ENCODE measurements around the gene GTF2F1. TPM values are rescaled to one million over a fixed set of nuclear protein-coding genes. Genes with fewer than 3 reads are reported as not detected.

GTF2F1 gene
- total and polyA plus RNA-seq, 5 donors, result 30.8 to 39.8 (median 33.8) TPM

GRCh38 chr19:6427131-6427530, 34.2 kb upstream of the GTF2F1 start:
- peaks cover 5% of the 10 kb centered on the region for H3K4me1 ChIP-seq (ENCODE audit: control insufficient read depth, insufficient read depth, low read length)
- no peak overlapping the region for H3K27ac ChIP-seq (ENCODE audit: low read length)
- no peak overlapping the region for H3K4me3 ChIP-seq (ENCODE audit: low read length)
- WGBS, result 97% methylated on average over 18 of the region's 18 CpGs
- DNase-seq (peak in 1 of 3 donors; percentile 51), ATAC-seq (no peak)
- intact Hi-C loops (cut with DNase I), result no loop called here
- H3K27me3 ChIP-seq (ENCODE audit: control insufficient read depth, insufficient read depth), result no peaks in the 10 kb centered on the region
- no peaks in the 10 kb centered on the region for H3K9me3 ChIP-seq (ENCODE audit: control insufficient read depth, low read length)

- 92% methylated on average over 21 of the region's 21 CpGs for WGBS
- Histone ChIP-seq H3K27me3 (ENCODE audit: control insufficient read depth, insufficient read depth) (no peaks in the 10 kb centered on the region), H3K9me3 (ENCODE audit: control insufficient read depth, low read length) (no peaks in the 10 kb centered on the region), H3K4me1 (ENCODE audit: control insufficient read depth, insufficient read depth, low read length) (peaks cover 5% of the 10 kb centered on the region), H3K4me3 (ENCODE audit: low read length) (no peak overlapping the region), H3K27ac (ENCODE audit: low read length) (peak overlapping the region; percentile 48)
- intact Hi-C loops (cut with DNase I), result no loop called here
- DNase-seq (peak in 2 of 3 donors; percentile 25 to 61), ATAC-seq (no peak)
These were observed 33.0 kb upstream of the GTF2F1 start for GRCh38 chr19:6425732-6426620.

- peaks cover 5% of the 10 kb centered on the region for H3K4me1 ChIP-seq (ENCODE audit: control insufficient read depth, insufficient read depth, low read length)
- H3K27me3 ChIP-seq (ENCODE audit: control insufficient read depth, insufficient read depth), result no peaks in the 10 kb centered on the region
- DNase-seq (peak; percentile 100), ATAC-seq (peak; percentile 96)
- H3K4me3 ChIP-seq (ENCODE audit: low read length), result no peak overlapping the region
- peak overlapping the region; percentile 48 for H3K27ac ChIP-seq (ENCODE audit: low read length)
- intact Hi-C loops (cut with DNase I), result no loop called here
- 4% methylated on average over 43 of the region's 43 CpGs for WGBS
- no peaks in the 10 kb centered on the region for H3K9me3 ChIP-seq (ENCODE audit: control insufficient read depth, low read length)
These were observed 32.2 kb upstream of the GTF2F1 start for GRCh38 chr19:6424939-6425731.

- Histone ChIP-seq H3K27me3 (ENCODE audit: control insufficient read depth, insufficient read depth) (no peaks in the 10 kb centered on the region), H3K9me3 (ENCODE audit: control insufficient read depth, low read length) (no peaks in the 10 kb centered on the region), H3K27ac (ENCODE audit: low read length) (peak within 1 kb of the TSS; percentile 48), H3K4me1 (ENCODE audit: control insufficient read depth, insufficient read depth, low read length) (peaks cover 5% of the 10 kb centered on the region), H3K4me3 (ENCODE audit: low read length) (peak within 1 kb of the TSS; percentile 99)
- intact Hi-C loops (cut with DNase I), result no loop called here
- under 1% methylated on average over 109 of the region's 114 CpGs for whole genome bisulfite sequencing
- no peak for ATAC-seq
- DNase-seq, result peak; percentile 29 to 77 (median 66)
These were observed 31.4 kb upstream of the GTF2F1 start, which contains the start of gene KHSRP for GRCh38 chr19:6424195-6424938. Gene KHSRP, minus strand, starts transcription at chr19:6424811. Its CDS starts 110 bp downstream, at chr19:6424701.

GRCh38 chr19:6423499-6424194, 30.7 kb upstream of the GTF2F1 start:
- peak overlapping the region; percentile 37 for H3K27ac ChIP-seq (ENCODE audit: low read length)
- DNase-seq, result peak in 2 of 3 donors; percentile 49 to 71
- no peaks in the 10 kb centered on the region for H3K9me3 ChIP-seq (ENCODE audit: control insufficient read depth, low read length)
- H3K4me1 ChIP-seq (ENCODE audit: control insufficient read depth, insufficient read depth, low read length), result peaks cover 5% of the 10 kb centered on the region
- WGBS, result under 1% methylated on average over 20 of the region's 20 CpGs
- ATAC-seq, result peak in 1 of 2 donors; percentile 1
- intact Hi-C loops (cut with DNase I), result no loop called here
- no peaks in the 10 kb centered on the region for H3K27me3 ChIP-seq (ENCODE audit: control insufficient read depth, insufficient read depth)
- H3K4me3 ChIP-seq (ENCODE audit: low read length), result peak overlapping the region; percentile 99

GRCh38 chr19:6421075-6422014, 28.4 kb upstream of the GTF2F1 start:
- WGBS, result 74% methylated on average over 20 of the region's 20 CpGs
- Histone ChIP-seq H3K4me1 (ENCODE audit: control insufficient read depth, insufficient read depth, low read length) (peaks cover 5% of the 10 kb centered on the region), H3K9me3 (ENCODE audit: control insufficient read depth, low read length) (no peaks in the 10 kb centered on the region), H3K4me3 (ENCODE audit: low read length) (no peak overlapping the region), H3K27me3 (ENCODE audit: control insufficient read depth, insufficient read depth) (no peaks in the 10 kb centered on the region), H3K27ac (ENCODE audit: low read length) (no peak overlapping the region)
- ATAC-seq (no peak), DNase-seq (peak in 1 of 3 donors; percentile 40)
- intact Hi-C loops (cut with DNase I), result no loop called here

- Histone ChIP-seq H3K27ac (ENCODE audit: low read length) (no peak overlapping the region), H3K4me3 (ENCODE audit: low read length) (no peak overlapping the region), H3K27me3 (ENCODE audit: control insufficient read depth, insufficient read depth) (no peaks in the 10 kb centered on the region), H3K9me3 (ENCODE audit: control insufficient read depth, low read length) (no peaks in the 10 kb centered on the region), H3K4me1 (ENCODE audit: control insufficient read depth, insufficient read depth, low read length) (peaks cover 4% of the 10 kb centered on the region)
- intact Hi-C loops (cut with DNase I), result no loop called here
- DNase-seq (peak in 1 of 3 donors; percentile 33), ATAC-seq (no peak)
- 90% methylated on average over 19 of the region's 19 CpGs for WGBS
These were observed 25.6 kb upstream of the GTF2F1 start for GRCh38 chr19:6418562-6418932.

- intact Hi-C loops (cut with DNase I), result no loop called here
- no peak overlapping the region for H3K4me3 ChIP-seq (ENCODE audit: low read length)
- ATAC-seq (peak; percentile 24 to 38), DNase-seq (peak; percentile 29 to 77 (median 69))
- WGBS, result 67% methylated on average over 33 of the region's 33 CpGs
- H3K27ac ChIP-seq (ENCODE audit: low read length), result no peak overlapping the region
- H3K27me3 ChIP-seq (ENCODE audit: control insufficient read depth, insufficient read depth), result no peaks in the 10 kb centered on the region
- H3K4me1 ChIP-seq (ENCODE audit: control insufficient read depth, insufficient read depth, low read length), result peaks cover 1% of the 10 kb centered on the region
- no peaks in the 10 kb centered on the region for H3K9me3 ChIP-seq (ENCODE audit: control insufficient read depth, low read length)
These were observed 25.0 kb upstream of the GTF2F1 start for GRCh38 chr19:6417713-6418561.
